WI38 (cell line): Measurements from ENCODE around the gene CLMP.

ENCODE experiments used
- H3K4me3 ChIP-seq: 2 replicates; pipeline ENCODE4 v1.5.1; 2011; ENCODE audit warnings: low read depth, mild to moderate bottlenecking, control low read depth, low read length
- TF ChIP-seq, protein P1 (sequence below): IDR thresholded peaks from 2 replicates; pipeline ENCODE4 v1.5.1; 2012; ENCODE audit warnings: low read depth, mild to moderate bottlenecking, control low read depth, low read length

Gene CLMP

DNA sequence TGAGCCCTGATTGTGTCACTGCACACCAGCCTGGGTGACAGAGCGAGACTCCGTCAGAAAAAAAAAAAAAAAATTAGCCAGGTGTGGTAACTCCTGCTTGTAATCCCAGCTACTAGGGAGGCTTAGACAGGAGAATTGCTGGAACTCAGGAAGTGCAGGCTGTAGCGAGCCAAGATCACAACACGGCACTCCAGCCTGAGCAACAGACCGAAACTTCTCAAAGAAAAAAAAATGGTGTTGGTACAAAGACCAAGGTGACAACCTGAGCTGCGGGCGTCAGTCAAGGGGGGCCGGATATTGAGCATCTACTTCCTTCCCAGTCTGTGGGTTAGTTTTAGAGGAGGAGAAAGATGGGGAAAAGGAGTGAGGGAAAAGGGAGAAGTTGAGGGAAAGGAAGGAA, 84.7 kb downstream of the CLMP start:
- H3K4me3 ChIP-seq: no peak overlapping the region
- TF ChIP-seq, protein P1, sequence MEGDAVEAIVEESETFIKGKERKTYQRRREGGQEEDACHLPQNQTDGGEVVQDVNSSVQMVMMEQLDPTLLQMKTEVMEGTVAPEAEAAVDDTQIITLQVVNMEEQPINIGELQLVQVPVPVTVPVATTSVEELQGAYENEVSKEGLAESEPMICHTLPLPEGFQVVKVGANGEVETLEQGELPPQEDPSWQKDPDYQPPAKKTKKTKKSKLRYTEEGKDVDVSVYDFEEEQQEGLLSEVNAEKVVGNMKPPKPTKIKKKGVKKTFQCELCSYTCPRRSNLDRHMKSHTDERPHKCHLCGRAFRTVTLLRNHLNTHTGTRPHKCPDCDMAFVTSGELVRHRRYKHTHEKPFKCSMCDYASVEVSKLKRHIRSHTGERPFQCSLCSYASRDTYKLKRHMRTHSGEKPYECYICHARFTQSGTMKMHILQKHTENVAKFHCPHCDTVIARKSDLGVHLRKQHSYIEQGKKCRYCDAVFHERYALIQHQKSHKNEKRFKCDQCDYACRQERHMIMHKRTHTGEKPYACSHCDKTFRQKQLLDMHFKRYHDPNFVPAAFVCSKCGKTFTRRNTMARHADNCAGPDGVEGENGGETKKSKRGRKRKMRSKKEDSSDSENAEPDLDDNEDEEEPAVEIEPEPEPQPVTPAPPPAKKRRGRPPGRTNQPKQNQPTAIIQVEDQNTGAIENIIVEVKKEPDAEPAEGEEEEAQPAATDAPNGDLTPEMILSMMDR: no peak

DNA sequence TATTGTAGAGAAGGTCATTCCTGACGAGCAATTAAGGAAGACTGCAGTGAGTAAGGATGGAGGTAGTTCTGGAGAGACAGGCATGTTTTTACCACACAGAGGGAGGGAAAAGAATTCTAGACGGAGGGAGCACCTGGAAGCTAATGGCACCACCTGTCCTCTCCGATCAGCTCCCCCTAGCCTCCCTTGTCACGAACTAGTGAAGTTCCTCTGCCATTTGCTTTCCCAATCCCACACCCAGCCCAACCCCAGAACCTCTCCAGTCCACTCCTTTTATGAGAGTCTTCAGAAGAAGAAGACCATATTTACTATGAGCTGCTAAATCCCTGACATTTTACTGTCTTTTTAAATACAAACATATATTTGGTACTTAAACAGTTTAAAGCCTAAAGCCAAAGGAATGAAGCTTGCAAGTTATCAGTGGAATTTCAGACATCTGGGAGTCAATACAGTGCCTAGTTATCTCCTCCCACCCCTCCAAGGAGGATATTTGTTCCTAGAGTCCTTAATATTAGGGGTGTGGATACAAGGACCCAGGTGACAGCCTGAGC, 87.0 kb downstream of the CLMP start:
- no peak overlapping the region for H3K4me3 ChIP-seq
- TF ChIP-seq, protein P1: no peak

DNA sequence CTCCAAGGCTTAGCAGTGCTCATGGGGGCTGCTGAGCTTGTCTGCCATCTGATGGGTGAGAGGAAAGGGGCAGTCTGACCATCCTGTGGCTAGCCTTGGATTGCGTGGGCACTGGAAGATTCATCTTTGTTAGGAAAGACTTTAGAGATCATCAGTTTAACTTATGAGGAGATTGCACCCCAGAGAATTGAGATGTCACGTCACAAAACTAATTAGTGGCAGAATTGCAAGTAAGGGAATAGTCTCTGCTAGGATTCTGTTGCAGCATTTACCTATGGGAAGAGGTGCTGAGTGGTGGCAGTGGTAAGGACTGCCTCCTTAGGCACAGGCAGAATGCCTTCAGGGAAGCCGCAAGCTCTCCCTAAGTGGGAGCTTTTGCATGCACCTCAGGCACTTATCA, 90.4 kb downstream of the CLMP start:
- TF ChIP-seq, protein P1: no peak
- H3K4me3 ChIP-seq: no peak overlapping the region

DNA sequence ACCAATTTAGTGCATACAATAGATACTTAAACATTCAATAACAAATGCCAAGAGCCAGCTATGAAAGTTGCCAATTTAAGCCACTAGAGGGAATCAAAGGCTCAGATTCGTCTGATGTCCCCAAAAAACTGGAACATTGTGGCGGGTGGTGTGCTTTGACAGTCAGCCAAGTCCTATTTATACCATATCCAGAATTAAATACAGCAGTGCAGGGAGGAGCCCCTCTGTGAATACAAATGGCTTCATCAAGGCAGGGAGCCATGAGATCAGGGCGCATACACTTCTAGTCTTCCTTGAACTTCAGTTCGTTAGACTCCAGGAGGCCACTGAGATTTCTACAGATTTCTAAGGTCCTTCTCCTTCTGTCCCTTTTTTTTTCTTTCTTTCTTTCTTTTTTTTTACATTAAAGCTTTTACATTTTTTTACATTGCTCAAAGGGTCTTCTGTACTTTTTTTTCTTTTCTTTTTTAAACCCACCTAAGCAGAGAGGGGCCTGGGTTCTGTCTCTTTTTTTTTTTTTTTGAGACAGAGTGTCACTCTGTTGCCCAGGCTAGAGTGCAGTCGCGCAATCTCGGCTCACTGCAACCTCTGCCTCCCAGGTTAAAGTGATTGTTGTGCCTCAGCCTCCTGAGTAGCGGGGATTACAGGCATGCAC, 91.6 kb downstream of the CLMP start:
- TF ChIP-seq, protein P1: peak; percentile 62; the same call in 1 of the 2 replicates
- no peak overlapping the region for H3K4me3 ChIP-seq

DNA sequence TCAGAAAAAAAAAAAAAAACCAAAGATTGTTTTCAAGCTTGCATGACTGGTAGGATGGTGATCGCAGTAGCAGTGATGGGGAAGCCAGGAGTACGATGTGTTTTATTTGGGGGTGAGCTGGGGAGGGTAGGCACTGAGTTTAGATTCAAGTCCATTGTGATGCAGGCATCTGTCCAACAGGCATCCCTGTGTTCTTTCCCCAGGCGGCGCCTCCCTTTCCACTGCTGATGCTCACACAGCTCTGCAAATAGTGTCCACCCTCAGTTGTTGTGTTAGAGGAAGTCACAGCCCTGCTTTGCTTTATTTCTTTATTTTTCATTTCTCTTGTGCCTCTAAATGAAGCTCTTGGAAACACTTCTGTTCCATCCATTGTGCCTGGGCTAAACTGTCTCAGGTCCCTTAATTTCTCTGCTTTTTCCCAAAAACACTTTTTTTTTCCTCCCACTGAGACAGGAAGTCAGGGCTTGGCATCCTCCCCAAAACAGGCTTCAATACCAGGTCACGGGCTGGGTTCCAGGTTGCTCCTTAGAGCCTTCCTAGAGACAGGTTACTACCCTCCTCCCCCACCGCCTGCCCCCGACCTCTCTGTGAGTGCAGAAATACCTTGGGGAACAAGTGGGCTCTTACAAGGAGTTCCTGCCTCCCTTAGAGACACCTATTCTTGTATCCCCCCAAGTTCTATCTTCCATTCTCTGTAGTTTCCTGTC, 94.5 kb downstream of the CLMP start:
- TF ChIP-seq, protein P1: no peak
- no peak overlapping the region for H3K4me3 ChIP-seq

DNA sequence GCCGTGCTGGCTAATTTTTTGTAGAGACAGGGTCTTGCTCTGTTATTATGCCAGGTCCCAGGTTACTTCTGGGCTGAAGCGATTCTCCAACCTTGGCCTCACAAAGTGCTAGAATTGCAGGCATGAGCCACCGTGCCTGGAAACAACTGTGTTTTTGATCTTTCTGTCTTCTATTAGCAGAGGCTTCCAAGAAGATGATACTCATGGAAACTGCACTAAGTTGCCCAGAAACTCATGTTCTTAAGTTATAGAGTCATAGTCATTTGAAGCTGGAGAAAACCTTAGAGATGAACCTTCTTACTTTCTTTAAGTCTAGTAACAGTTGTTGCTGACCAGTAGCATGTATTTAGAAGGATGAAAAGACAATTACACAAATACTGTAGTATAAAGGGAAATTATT, 96.1 kb downstream of the CLMP start:
- no peak overlapping the region for H3K4me3 ChIP-seq
- TF ChIP-seq, protein P1: no peak

DNA sequence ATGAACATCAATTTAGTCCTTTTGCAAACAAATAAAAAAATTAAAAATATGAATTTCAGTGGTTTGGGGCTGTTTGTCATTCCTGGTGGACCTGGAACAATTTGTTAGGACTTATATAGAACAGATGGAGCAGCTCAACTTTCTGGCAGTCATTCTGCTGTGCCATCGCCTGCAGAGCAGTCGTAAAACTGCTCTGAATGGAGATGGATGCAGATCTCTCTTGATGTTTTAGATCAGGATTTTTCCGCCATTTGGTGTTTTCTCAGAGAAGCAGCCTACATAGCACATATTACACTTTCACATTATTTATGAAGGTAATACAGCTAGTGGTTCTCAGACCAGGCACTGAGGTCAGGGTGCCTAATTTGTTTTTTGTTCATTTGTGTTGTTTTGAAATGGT, 101.3 kb downstream of the CLMP start:
- TF ChIP-seq, protein P1: no peak
- H3K4me3 ChIP-seq: no peak overlapping the region
